SK-N-SH treated with all-trans-retinoic acid at 6 μM for 48 hours (cell line): Measurements from ENCODE around the gene KAT7.

Experiments used
- ARNTL ChIP-seq: fragments of 450-650 bp; formaldehyde crosslinking; IDR thresholded peaks from 2 replicates; pipeline ENCODE4 v1.5.0; 2020; ENCODE audit warnings: low read depth, mild to moderate bottlenecking, moderate library complexity, borderline replicate concordance
- CSDC2 ChIP-seq: fragments of 250-450 bp; sonication (Bioruptor Pico); IDR thresholded peaks from 2 replicates; pipeline ENCODE4 v1.5.0; 2020; ENCODE audit warnings: mild to moderate bottlenecking, moderate library complexity
- CSRNP3 ChIP-seq: fragments of 250-450 bp; sonication (Bioruptor Pico); IDR thresholded peaks from 2 replicates; pipeline ENCODE4 v1.5.1; 2021; ENCODE audit warnings: mild to moderate bottlenecking, moderate library complexity
- ISL1 ChIP-seq: fragments of 250-450 bp; sonication (Bioruptor Pico); IDR thresholded peaks from 2 replicates; pipeline ENCODE4 v2.1.2; 2022; ENCODE audit warnings: mild to moderate bottlenecking, moderate library complexity
- POU6F1 ChIP-seq: fragments of 250-450 bp; sonication (Bioruptor Pico); IDR thresholded peaks from 2 replicates; pipeline ENCODE4 v1.8.0; 2021; ENCODE audit warnings: low read depth, mild to moderate bottlenecking, moderate library complexity, borderline replicate concordance
- PPARA ChIP-seq: fragments of 250-450 bp; sonication (Bioruptor Pico); IDR thresholded peaks from 2 replicates; pipeline ENCODE4 v1.5.0; 2020; ENCODE audit warnings: mild to moderate bottlenecking, borderline replicate concordance
- RARB ChIP-seq: fragments of 250-450 bp; sonication (Bioruptor Pico); IDR thresholded peaks from 2 replicates; pipeline ENCODE4 v1.8.0; 2021; ENCODE audit warnings: mild to moderate bottlenecking, moderate library complexity
- ZFP3 ChIP-seq: fragments of 250-450 bp; sonication (Bioruptor Pico); IDR thresholded peaks from 2 replicates; pipeline ENCODE4 v1.5.0; 2020; ENCODE audit warnings: mild to moderate bottlenecking, moderate library complexity
- ZFP30 ChIP-seq: fragments of 450-650 bp; formaldehyde crosslinking; IDR thresholded peaks from 2 replicates; pipeline ENCODE4 v1.5.0; 2022; ENCODE audit warnings: mild to moderate bottlenecking, moderate library complexity
- ZNF70 ChIP-seq: fragments of 450-650 bp; formaldehyde crosslinking; IDR thresholded peaks from 2 replicates; pipeline ENCODE4 v1.5.0; 2020; ENCODE audit warnings: mild to moderate bottlenecking, moderate library complexity
- TF ChIP-seq, protein P1 (sequence below): fragments of 250-450 bp; sonication (Bioruptor Pico); IDR thresholded peaks from 2 replicates; pipeline ENCODE4 v1.8.0; 2020; ENCODE audit warnings: mild to moderate bottlenecking, moderate library complexity, borderline replicate concordance
- TF ChIP-seq, protein P2 (sequence below): fragments of 250-450 bp; sonication (Bioruptor Pico); IDR thresholded peaks from 2 replicates; pipeline ENCODE4 v1.5.1; 2020; ENCODE audit warnings: low read depth, mild to moderate bottlenecking, moderate library complexity
- TF ChIP-seq, protein P3 (sequence below): fragments of 250-450 bp; sonication (Bioruptor Pico); IDR thresholded peaks from 2 replicates; pipeline ENCODE4 v1.5.0; 2020; ENCODE audit warnings: mild to moderate bottlenecking, moderate library complexity

- TF ChIP-seq ZNF70 (CRISPR knock-in tag) = no peak
- TF ChIP-seq, protein P1, sequence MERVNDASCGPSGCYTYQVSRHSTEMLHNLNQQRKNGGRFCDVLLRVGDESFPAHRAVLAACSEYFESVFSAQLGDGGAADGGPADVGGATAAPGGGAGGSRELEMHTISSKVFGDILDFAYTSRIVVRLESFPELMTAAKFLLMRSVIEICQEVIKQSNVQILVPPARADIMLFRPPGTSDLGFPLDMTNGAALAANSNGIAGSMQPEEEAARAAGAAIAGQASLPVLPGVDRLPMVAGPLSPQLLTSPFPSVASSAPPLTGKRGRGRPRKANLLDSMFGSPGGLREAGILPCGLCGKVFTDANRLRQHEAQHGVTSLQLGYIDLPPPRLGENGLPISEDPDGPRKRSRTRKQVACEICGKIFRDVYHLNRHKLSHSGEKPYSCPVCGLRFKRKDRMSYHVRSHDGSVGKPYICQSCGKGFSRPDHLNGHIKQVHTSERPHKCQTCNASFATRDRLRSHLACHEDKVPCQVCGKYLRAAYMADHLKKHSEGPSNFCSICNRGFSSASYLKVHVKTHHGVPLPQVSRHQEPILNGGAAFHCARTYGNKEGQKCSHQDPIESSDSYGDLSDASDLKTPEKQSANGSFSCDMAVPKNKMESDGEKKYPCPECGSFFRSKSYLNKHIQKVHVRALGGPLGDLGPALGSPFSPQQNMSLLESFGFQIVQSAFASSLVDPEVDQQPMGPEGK (CRISPR knock-in tag) = no peak
- TF ChIP-seq ISL1 = no peak
- no peak for TF ChIP-seq POU6F1 (CRISPR knock-in tag)
- TF ChIP-seq ZFP3 = no peak
- TF ChIP-seq ARNTL (CRISPR knock-in tag) = no peak
- no peak for TF ChIP-seq CSRNP3 (CRISPR knock-in tag)
- TF ChIP-seq RARB (CRISPR knock-in tag) = no peak
- no peak for TF ChIP-seq CSDC2 (CRISPR knock-in tag)
- no peak for TF ChIP-seq ZFP30 (CRISPR knock-in tag)
- TF ChIP-seq, protein P2, sequence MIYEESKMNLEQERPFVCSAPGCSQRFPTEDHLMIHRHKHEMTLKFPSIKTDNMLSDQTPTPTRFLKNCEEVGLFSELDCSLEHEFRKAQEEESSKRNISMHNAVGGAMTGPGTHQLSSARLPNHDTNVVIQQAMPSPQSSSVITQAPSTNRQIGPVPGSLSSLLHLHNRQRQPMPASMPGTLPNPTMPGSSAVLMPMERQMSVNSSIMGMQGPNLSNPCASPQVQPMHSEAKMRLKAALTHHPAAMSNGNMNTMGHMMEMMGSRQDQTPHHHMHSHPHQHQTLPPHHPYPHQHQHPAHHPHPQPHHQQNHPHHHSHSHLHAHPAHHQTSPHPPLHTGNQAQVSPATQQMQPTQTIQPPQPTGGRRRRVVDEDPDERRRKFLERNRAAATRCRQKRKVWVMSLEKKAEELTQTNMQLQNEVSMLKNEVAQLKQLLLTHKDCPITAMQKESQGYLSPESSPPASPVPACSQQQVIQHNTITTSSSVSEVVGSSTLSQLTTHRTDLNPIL = no peak
- no peak for TF ChIP-seq PPARA (CRISPR knock-in tag)
- TF ChIP-seq, protein P3, sequence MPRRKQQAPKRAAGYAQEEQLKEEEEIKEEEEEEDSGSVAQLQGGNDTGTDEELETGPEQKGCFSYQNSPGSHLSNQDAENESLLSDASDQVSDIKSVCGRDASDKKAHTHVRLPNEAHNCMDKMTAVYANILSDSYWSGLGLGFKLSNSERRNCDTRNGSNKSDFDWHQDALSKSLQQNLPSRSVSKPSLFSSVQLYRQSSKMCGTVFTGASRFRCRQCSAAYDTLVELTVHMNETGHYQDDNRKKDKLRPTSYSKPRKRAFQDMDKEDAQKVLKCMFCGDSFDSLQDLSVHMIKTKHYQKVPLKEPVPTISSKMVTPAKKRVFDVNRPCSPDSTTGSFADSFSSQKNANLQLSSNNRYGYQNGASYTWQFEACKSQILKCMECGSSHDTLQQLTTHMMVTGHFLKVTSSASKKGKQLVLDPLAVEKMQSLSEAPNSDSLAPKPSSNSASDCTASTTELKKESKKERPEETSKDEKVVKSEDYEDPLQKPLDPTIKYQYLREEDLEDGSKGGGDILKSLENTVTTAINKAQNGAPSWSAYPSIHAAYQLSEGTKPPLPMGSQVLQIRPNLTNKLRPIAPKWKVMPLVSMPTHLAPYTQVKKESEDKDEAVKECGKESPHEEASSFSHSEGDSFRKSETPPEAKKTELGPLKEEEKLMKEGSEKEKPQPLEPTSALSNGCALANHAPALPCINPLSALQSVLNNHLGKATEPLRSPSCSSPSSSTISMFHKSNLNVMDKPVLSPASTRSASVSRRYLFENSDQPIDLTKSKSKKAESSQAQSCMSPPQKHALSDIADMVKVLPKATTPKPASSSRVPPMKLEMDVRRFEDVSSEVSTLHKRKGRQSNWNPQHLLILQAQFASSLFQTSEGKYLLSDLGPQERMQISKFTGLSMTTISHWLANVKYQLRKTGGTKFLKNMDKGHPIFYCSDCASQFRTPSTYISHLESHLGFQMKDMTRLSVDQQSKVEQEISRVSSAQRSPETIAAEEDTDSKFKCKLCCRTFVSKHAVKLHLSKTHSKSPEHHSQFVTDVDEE (CRISPR knock-in tag) = no peak
Observed at GRCh38 chr17:49842846-49843245, 54.4 kb downstream of the KAT7 start.
